Bone marrow (tissue), 2 donors: ENCODE results near the gene DEPDC4.
A peak's percentile ranks its signal among the peaks of the same experiment; 100 is the strongest.

Experiments used
- DNase-seq, 2 donors: peaks; one replicate each; lab custom pipeline; 2025; lab: John Stamatoyannopoulos, UW

DEPDC4 gene

DNA sequence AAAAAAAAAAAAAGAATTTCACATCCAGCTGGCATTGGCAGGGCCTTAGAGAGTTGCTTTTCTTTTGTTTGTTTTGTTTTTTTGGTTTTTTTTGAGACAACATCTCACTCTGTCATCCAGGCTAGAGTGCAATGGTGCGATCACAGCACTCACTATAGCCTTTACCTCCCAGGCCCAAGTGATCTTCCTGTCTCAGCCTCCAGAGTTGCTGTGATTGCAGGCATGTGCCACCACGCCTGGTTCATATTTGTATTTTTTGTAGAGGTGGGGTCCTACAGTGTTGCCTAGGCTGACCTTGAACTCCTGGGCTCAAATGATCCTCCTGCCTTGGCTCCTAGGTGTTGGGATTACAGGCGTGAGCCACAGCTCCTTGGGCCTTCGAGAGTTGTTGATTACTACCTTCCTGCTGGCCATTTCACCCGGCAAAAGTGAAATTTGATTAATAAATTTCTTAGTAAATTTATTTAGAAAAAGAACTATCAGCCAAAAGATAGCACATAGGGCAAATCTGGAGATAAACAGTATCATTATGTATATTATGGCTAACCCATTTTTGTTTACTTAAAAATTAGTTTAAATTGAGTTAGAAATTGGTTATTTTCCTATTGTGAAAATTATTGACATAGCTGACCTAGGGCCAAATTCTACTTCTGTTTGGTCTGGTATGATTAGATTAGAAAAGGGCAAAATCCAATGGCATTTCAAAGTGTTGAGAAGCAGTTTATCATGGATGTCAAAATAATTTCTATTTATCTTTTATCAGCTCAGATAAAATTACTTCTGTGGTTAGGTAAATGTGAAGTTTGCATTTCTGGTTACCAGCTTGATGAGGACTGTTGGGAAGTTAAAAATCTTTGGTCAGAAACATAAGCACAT, 53.6 kb downstream of the DEPDC4 start:
- DNase-seq: no peak

DNA sequence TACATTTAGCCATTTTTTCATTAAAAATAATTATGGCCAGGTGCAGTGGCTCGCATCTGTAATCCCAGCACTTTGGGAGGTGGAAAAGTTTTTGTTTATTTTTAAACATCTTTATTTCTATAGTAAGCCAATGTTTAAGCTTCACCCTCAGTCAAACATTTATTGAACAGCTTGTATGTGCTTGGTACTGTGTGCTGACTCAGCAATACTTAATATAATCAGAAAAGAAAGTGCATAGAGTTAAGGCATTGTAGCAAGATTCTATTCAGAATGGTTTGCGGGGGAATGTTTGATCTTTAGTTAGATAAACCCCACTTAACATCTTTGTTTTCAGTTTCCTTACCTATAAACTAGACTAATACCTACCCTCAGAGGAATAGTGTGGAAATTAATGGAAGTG, 55.2 kb downstream of the DEPDC4 start:
- no peak for DNase-seq

DNA sequence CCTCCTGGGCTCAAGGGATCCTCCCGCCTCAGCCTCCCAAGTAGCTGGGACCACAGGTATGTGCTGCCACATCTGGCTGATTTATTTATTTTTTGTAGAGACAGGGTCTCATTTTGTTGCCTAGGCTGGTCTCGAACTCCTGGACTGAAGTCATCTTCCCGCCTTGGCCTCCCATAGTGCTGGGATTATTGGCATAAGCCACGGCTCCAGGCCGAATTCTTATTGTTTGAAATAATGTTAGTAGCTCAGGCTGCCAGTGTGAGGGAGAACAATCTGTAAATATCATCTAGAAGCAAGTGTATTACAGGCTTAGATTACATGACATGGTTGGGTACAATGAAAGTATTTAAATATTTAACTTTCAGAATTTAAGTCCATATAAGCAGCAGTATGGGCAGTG, 58.0 kb downstream of the DEPDC4 start:
- DNase-seq: no peak

DNA sequence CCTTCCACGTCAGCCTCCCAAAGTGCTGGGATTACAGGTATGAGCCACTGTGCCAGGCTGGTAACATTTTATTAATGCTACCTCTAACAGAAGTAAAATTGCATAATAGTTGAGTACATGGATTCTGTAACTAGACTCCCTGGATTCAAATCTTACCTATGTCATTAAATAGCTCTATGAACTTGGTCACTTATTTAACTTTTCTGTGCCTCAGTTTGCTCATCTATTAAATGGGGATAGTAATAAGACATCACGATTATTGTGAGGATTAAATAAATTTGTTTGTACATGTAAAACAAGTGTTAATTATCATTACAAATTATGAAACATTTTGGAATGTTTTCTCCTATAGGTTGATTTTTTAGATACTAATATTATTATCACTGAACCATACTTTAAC, 59.6 kb downstream of the DEPDC4 start:
- no peak for DNase-seq

DNA sequence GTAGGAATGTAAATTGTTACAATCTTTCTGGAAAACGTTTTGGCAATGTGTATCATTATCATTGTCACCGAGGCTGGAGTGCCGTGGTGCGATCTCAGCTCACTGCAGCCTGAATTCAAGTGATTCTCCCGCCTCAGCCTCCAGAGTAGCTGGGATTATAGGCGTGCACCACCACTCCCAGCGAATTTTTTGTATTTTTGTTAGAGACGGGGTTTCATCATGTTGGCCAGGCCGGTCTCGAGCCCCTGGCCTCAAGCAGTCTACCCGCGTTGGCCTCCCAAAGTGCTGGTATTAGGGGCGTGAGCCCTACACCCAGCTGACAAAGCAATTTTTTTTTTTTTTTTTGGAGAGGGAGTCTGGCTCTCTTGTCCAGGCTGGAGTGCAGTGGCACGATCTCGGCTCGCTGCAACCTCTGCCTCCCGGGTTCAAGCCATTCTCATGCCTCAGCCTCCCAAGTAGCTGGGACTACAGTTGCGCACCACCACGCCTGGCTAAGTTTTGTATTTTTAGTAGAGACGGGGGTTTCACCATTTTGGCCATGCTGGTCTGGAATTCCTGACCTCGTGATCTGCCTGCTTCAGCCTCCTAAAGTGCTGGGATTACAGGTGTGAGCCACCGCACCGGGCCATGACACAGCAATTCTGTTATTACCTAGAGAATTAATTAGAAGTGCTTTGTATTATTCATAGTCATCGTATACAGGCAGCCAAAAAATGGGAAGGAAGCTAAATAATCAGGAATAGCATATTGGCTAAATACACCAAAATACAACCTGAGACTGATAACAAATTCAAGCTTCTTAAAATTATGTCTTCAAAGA, 65.1 kb downstream of the DEPDC4 start:
- DNase-seq: no peak

DNA sequence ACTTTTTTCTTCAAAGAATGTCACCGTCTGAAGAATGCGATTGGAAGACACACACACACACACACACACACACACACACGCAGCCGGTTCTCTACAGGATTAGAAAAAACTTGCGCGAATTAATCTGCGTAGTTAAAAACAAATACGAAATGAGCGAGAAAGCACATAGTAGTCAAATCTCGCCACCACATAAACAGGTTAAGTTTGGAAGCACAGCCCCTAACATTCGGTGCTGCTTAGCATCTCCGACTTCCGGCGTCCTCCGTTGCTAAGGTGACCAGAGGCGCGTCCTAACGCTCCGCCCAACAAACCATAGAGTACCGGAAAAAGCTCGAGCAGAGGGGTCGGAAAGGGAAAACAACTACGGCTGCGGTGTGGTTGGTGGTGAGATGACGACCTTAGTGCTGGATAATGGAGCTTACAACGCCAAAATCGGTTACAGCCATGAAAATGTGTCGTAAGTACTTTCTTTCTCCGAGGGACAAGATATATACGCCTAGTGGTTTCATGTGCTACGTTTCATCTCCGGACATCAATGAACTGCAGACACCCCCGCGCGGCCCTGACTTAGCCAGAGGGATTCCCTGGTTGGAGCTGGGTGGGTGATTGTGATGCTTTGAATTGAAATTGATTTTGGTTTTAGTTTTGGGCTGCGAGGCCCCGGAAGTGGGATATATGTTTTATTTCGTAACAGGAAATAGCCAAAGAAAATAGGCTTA, 66.3 kb downstream of the DEPDC4 start, which contains the start of gene ACTR6:
ACTR6 (plus strand) TSS at position 353 of the 719 bp plus-strand sequence; CDS start at position 390, 37 bp downstream.
- DNase-seq: peak; percentile 81 to 96

DNA sequence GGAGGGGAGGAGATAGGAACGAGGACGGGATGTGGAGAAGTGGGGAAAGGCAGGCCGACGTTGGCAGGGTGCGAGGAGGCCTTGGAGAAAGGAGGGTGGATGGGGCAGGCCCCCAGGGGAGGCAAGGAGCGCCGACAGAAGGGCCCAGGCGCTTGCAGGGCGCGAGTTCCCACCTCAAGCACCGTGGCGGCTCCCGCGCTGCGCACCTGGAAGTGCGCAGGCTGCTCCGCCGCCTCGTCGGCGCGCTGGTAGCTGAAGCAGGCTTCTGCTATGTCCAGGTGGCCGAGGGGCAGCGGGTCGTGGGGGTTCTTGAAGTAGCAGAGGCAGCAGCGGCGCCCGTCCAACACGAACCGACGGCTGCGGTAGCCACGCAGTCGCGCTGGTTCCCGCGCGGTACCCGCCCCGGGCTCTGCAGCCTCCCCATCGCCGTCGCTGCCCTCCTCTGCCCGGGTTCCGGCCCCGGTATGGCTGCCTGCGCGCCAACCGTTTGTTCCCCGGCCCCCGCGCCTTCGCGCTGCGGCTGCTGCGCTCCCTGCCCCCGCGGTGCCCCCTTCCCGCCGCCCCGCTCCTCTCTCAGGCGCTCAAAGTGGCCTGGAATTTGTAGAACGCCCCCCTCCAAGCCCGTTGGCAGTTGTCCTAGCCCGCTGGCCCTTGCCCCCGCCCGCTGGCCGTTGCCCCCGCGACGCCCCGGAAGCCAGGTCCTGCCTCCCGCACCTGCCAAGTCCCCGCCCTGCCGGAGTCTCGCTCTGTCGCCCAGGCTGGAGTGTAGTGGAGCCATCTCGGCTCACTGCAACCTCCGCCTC, 67.3 kb downstream of the DEPDC4 start:
- no peak for DNase-seq

DNA sequence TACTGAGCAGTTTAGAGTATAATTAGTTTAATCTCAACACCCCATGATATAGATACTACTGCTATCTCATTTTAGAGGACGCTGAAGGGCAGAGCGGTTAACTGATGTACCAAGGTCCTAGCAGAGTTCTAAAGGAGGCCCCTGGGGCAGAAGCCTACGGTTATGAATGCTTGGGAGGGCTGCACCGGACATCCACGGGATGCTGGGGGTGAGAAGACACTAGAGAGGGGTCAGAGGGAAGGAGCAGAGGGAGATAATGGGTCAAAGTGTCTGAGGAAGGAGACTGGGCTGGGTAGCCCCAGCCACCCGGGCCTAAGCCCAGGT, 67.9 kb downstream of the DEPDC4 start:
- DNase-seq: no peak

DNA sequence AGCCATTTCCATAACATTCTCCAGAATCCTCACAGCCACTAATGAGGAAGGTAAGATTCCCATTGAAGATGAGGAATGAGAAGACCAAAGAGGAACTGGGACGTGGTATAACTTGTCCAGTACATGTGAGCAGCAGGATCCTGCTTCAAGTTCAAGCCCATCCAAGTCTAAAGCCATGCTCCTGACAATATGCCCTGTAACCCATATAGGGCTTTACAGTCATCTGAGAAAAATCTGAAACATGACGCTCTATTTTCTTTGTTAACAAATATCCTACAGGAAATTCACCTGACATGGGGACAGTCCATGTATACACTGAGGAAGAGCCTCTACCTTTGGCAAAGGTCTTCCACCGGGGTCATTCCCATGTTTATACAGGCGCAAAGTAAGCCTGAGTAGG, 69.4 kb downstream of the DEPDC4 start:
- no peak for DNase-seq

DNA sequence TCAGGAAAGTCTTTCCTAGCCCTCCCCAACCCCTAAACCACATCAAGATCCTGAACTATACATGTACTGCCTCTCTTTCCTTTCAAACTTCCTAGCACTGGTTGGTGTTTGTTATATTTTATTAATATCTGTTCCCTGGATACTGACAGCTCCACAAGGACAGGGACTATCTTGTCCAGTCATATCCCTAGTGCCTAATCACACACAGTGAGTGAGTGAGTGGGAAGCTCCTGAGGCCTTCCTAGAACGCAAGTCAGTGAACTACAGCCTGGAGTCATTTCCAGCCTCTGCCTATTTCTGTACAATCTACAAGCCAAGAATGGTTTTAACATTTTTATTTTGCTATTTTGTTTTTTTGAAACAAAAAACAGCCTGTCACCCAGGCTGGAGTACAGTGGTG, 73.8 kb downstream of the DEPDC4 start:
- DNase-seq: no peak
